HepG2 (cell line): ENCODE results near the gene NUP93. TPM values are rescaled to one million over a fixed set of nuclear protein-coding genes. Genes with fewer than 3 reads are reported as not detected.

ENCODE experiments used
- ARHGAP35 ChIP-seq: sonication (generic); formaldehyde crosslinking; IDR thresholded peaks from 2 replicates; pipeline ENCODE4 v1.9.0; 2022; ENCODE audit warnings: mild to moderate bottlenecking, inconsistent platforms, moderate library complexity, missing genetic modification reagents, borderline replicate concordance
- CBFB ChIP-seq: sonication (generic); formaldehyde crosslinking; IDR thresholded peaks from 2 replicates; pipeline ENCODE4 v1.4.0; 2020; ENCODE audit warnings: missing genetic modification reagents
- ESRRA ChIP-seq: sonication (generic); formaldehyde crosslinking; IDR thresholded peaks from 2 replicates; pipeline ENCODE4 v1.5.1; 2020; ENCODE audit warnings: mild to moderate bottlenecking, low read depth, missing genetic modification reagents
- HNF4A ChIP-seq: sonication (generic); formaldehyde crosslinking; IDR thresholded peaks from 2 replicates; pipeline ENCODE4 v1.4.0; 2020; ENCODE audit warnings: missing genetic modification reagents
- KLF15 ChIP-seq: sonication (generic); formaldehyde crosslinking; IDR thresholded peaks from 2 replicates; pipeline ENCODE4 v1.8.1; 2023; ENCODE audit warnings: borderline replicate concordance, mild to moderate bottlenecking, inconsistent platforms, missing genetic modification reagents, mixed read lengths
- TEAD2 ChIP-seq: sonication (generic); formaldehyde crosslinking; IDR thresholded peaks from 2 replicates; pipeline ENCODE4 v1.9.0; 2021; ENCODE audit warnings: missing genetic modification reagents
- ZFP36 ChIP-seq: fragments of 150-350 bp; IDR thresholded peaks from 2 replicates; pipeline ENCODE4 v1.6.1; 2018; ENCODE audit warnings: borderline replicate concordance, low read length, low read depth; ENCODE audit not compliant: partially characterized antibody
- ZNF180 ChIP-seq: sonication (generic); formaldehyde crosslinking; IDR thresholded peaks from 2 replicates; pipeline ENCODE4 v1.4.0; 2020; ENCODE audit warnings: low read depth, missing genetic modification reagents, borderline replicate concordance
- ZNF614 ChIP-seq: IDR thresholded peaks from 2 replicates; pipeline ENCODE4 v1.6.1; 2018; ENCODE audit warnings: missing biosample characterization, missing genetic modification reagents, inconsistent platforms, borderline replicate concordance
- polyA plus RNA-seq, 8 experiments: library from polyadenylated mRNA; depleted of rRNA in 3 of 8; stranded (reverse) in 7 of 8; unstranded in 1 of 8; fragments of >200 nt; fragmentation: Illumina TruSeq in 4 of 8; extraction: Trizol in 4 of 8; gene quantifications; 2 replicates each; pipeline versions ENCODE4 v1.2.1 to v1.2.3, GENCODE V29; 2011 to 2016; ENCODE audit warnings: low read depth in 4 of 8, missing spikeins in 1 of 8, mixed read lengths in 1 of 8; ENCODE audit not compliant: insufficient read depth in 1 of 8
- total RNA-seq, 5 experiments: library from RNA; depleted of rRNA; stranded (reverse); fragments of >200 nt; fragmentation: Illumina TruSeq; extraction: Trizol; gene quantifications; 2 replicates each; pipeline ENCODE4 v1.2.3, GENCODE V29; 2016; ENCODE audit warnings: low read depth in 1 of 5
- TF ChIP-seq, protein P1 (sequence below): IDR thresholded peaks from 2 replicates; pipeline ENCODE4 v1.6.1; 2016; ENCODE audit warnings: missing biosample characterization, missing genetic modification reagents, low read depth
- TF ChIP-seq, protein P2 (sequence below), 2 experiments: sonication (generic) in 1 of 2; formaldehyde crosslinking in 1 of 2; IDR thresholded peaks; 2 replicates each; pipeline versions ENCODE4 v1.4.0 to v1.6.1; 2016 to 2020; ENCODE audit warnings: borderline replicate concordance in 1 of 2, low read depth in 1 of 2, mild to moderate bottlenecking in 1 of 2, missing genetic modification reagents in 1 of 2
- TF ChIP-seq, protein P3 (sequence below): IDR thresholded peaks from 2 replicates; pipeline ENCODE4 v1.6.1; 2016; ENCODE audit warnings: control low read depth
- TF ChIP-seq, protein P4 (sequence below): sonication (generic); formaldehyde crosslinking; IDR thresholded peaks from 2 replicates; pipeline ENCODE4 v1.4.0; 2020; ENCODE audit warnings: mild to moderate bottlenecking, missing genetic modification reagents, borderline replicate concordance
- TF ChIP-seq, protein P5 (sequence below): sonication (generic); formaldehyde crosslinking; IDR thresholded peaks from 2 replicates; pipeline ENCODE4 v1.8.0; 2022; ENCODE audit warnings: mild to moderate bottlenecking, missing genetic modification reagents, moderate library complexity

The NUP93 gene
- total and polyA plus RNA-seq, 2 of the 13 experiments (the other 11 are each of a cell fraction or from before 2014, with no cell fraction given): 58.5 to 140 TPM

DNA sequence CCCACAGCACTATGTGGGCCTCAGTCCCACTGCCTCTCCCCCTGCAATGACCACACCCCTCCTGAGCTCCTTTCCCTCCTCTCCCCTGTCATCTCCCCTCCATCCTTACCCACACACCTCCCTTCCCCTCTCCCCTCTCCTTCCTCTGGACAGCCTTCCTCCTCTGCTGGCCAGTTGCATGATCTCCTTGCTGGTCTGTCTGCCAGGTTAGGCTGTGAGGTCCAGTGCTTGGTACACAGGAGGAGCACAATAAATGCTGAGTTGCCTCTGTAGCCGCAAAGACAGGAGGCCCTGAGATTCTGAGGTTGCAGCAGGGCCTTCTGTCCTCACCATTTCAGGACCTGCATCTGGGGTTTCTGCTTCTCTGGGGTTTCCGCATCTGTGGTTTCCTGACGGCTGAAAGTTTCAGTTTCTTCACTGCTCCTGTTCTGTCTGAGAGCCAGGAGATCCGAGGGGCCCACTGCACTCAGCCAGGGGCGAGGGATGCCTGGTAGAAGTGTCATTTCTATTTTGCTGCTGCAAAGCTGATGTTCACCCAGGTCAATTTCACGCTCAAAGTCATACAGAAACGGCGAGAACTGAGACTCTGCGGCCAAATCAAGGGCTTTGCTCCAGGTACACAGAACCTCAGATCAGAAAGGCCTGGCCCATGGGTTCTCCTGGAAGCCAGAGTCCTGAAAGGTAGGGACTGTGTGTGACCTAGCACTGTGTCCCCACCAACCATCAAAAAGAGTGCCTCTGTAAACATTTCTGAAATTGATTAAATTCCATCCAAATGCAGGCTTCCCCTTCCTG lies 130.5 kb downstream of the NUP93 start (continued):
- TF ChIP-seq, protein P1, sequence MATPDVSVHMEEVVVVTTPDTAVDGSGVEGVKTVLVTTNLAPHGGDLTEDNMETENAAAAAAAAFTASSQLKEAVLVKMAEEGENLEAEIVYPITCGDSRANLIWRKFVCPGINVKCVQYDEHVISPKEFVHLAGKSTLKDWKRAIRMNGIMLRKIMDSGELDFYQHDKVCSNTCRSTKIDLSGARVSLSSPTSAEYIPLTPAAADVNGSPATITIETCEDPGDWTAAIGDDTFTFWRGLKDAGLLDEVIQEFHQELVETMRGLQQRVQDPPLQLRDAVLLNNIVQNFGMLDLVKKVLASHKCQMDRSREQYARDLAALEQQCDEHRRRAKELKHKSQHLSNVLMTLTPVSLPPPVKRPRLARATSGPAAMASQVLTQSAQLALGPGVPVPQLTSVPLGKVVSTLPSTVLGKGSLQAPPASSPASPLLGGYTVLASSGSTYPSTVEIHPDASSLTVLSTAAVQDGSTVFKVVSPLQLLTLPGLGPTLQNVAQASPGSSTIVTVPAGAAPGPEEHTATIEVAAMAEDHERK (CRISPR knock-in tag): no peak
- TF ChIP-seq HNF4A (CRISPR knock-in tag) (peak; percentile 10; the same call in 1 of the 2 replicates), ZNF614 (CRISPR knock-in tag) (no peak), ESRRA (CRISPR knock-in tag) (no peak), ARHGAP35 (no peak), KLF15 (CRISPR knock-in tag) (no peak), TEAD2 (CRISPR knock-in tag) (0 out of 2 replicates have a peak, but pooled peaks have one; percentile 40), ZNF180 (CRISPR knock-in tag) (0 out of 2 replicates have a peak, but pooled peaks have one; percentile 29), CBFB (CRISPR knock-in tag) (no peak), ZFP36 (no peak)
- TF ChIP-seq, protein P2, sequence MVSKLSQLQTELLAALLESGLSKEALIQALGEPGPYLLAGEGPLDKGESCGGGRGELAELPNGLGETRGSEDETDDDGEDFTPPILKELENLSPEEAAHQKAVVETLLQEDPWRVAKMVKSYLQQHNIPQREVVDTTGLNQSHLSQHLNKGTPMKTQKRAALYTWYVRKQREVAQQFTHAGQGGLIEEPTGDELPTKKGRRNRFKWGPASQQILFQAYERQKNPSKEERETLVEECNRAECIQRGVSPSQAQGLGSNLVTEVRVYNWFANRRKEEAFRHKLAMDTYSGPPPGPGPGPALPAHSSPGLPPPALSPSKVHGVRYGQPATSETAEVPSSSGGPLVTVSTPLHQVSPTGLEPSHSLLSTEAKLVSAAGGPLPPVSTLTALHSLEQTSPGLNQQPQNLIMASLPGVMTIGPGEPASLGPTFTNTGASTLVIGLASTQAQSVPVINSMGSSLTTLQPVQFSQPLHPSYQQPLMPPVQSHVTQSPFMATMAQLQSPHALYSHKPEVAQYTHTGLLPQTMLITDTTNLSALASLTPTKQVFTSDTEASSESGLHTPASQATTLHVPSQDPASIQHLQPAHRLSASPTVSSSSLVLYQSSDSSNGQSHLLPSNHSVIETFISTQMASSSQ (IDR thresholded peaks at IDR 0.05; ENCODE audit: low read depth): no peak
- TF ChIP-seq, protein P2 (CRISPR knock-in tag; IDR thresholded peaks at IDR 0.05; ENCODE audit: borderline replicate concordance): no peak
- TF ChIP-seq, protein P3, sequence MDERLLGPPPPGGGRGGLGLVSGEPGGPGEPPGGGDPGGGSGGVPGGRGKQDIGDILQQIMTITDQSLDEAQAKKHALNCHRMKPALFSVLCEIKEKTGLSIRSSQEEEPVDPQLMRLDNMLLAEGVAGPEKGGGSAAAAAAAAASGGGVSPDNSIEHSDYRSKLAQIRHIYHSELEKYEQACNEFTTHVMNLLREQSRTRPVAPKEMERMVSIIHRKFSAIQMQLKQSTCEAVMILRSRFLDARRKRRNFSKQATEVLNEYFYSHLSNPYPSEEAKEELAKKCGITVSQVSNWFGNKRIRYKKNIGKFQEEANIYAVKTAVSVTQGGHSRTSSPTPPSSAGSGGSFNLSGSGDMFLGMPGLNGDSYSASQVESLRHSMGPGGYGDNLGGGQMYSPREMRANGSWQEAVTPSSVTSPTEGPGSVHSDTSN: no peak
- TF ChIP-seq, protein P4, sequence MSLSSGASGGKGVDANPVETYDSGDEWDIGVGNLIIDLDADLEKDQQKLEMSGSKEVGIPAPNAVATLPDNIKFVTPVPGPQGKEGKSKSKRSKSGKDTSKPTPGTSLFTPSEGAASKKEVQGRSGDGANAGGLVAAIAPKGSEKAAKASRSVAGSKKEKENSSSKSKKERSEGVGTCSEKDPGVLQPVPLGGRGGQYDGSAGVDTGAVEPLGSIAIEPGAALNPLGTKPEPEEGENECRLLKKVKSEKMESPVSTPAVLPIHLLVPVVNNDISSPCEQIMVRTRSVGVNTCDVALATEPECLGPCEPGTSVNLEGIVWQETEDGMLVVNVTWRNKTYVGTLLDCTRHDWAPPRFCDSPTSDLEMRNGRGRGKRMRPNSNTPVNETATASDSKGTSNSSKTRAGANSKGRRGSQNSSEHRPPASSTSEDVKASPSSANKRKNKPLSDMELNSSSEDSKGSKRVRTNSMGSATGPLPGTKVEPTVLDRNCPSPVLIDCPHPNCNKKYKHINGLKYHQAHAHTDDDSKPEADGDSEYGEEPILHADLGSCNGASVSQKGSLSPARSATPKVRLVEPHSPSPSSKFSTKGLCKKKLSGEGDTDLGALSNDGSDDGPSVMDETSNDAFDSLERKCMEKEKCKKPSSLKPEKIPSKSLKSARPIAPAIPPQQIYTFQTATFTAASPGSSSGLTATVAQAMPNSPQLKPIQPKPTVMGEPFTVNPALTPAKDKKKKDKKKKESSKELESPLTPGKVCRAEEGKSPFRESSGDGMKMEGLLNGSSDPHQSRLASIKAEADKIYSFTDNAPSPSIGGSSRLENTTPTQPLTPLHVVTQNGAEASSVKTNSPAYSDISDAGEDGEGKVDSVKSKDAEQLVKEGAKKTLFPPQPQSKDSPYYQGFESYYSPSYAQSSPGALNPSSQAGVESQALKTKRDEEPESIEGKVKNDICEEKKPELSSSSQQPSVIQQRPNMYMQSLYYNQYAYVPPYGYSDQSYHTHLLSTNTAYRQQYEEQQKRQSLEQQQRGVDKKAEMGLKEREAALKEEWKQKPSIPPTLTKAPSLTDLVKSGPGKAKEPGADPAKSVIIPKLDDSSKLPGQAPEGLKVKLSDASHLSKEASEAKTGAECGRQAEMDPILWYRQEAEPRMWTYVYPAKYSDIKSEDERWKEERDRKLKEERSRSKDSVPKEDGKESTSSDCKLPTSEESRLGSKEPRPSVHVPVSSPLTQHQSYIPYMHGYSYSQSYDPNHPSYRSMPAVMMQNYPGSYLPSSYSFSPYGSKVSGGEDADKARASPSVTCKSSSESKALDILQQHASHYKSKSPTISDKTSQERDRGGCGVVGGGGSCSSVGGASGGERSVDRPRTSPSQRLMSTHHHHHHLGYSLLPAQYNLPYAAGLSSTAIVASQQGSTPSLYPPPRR (CRISPR knock-in tag): 0 out of 2 replicates have a peak, but pooled peaks have one; percentile 41
- TF ChIP-seq, protein P5, sequence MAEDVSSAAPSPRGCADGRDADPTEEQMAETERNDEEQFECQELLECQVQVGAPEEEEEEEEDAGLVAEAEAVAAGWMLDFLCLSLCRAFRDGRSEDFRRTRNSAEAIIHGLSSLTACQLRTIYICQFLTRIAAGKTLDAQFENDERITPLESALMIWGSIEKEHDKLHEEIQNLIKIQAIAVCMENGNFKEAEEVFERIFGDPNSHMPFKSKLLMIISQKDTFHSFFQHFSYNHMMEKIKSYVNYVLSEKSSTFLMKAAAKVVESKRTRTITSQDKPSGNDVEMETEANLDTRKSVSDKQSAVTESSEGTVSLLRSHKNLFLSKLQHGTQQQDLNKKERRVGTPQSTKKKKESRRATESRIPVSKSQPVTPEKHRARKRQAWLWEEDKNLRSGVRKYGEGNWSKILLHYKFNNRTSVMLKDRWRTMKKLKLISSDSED (CRISPR knock-in tag): no peak
